HFF-Myc (cell line): ENCODE data around the gene PEAR1.

Experiments
- DNase-seq: peaks from one replicate; pipeline ENCODE4 v3.0.0-alpha.2; 2011; ENCODE audit warnings: low read depth; ENCODE audit errors: extremely low read depth
- H3K4me3 ChIP-seq: replicated peaks from 2 replicates; pipeline ENCODE4 v1.5.1; 2011; ENCODE audit warnings: low read depth, mild to moderate bottlenecking, control low read depth, low read length
- CTCF ChIP-seq: IDR thresholded peaks from 2 replicates; pipeline ENCODE4 v1.5.1; 2012; ENCODE audit warnings: mild to moderate bottlenecking, low read depth, low read length, control low read depth; ENCODE audit errors: missing control alignments

Gene PEAR1

GRCh38 chr1:156874572-156875340, 18.8 kb upstream of the PEAR1 start:
- no peak overlapping the region for H3K4me3 ChIP-seq
- no peak for DNase-seq
- no peak for TF ChIP-seq CTCF

- DNase-seq = no peak
- TF ChIP-seq CTCF = no peak
- no peak overlapping the region for H3K4me3 ChIP-seq
These were observed 18.2 kb upstream of the PEAR1 start for GRCh38 chr1:156875341-156875615.

- no peak for TF ChIP-seq CTCF
- H3K4me3 ChIP-seq = no peak overlapping the region
- no peak for DNase-seq
These were observed 17.2 kb upstream of the PEAR1 start for GRCh38 chr1:156876281-156876680.

GRCh38 chr1:156877433-156878170, 15.9 kb upstream of the PEAR1 start:
- H3K4me3 ChIP-seq = no peak overlapping the region
- DNase-seq = no peak
- TF ChIP-seq CTCF = no peak

GRCh38 chr1:156879876-156880275, 13.6 kb upstream of the PEAR1 start:
- no peak for TF ChIP-seq CTCF
- DNase-seq = no peak
- H3K4me3 ChIP-seq = no peak overlapping the region

GRCh38 chr1:156880473-156880872, 13.0 kb upstream of the PEAR1 start:
- DNase-seq = no peak
- no peak overlapping the region for H3K4me3 ChIP-seq
- TF ChIP-seq CTCF = no peak
